Measurements from ENCODE around the gene MYL12A.
A peak's percentile ranks its signal among the peaks of the same experiment; 100 is the strongest.

The MYL12A gene

DNA sequence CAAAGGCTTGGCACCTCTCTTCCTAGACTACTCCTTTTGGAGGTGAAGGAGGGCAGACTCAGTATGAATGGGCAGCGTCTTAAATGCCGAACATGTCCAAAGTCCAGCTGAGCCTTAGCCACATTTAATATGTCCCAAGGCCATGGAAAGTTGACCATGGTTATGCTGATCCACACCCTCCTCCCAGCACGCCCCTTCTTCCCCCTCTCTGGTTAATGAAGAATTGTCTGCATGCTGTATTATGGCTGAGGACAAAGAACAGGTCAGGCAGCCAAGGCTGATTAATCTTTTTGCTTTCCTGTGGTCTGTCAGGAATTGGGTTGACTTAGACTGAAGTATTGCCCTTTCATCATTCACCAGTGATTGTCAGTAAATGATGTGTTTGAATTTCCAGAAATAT is 22.0 kb upstream of the MYL12A start:
- no peak for DNase-seq (ENCODE audit: low read depth)

DNA sequence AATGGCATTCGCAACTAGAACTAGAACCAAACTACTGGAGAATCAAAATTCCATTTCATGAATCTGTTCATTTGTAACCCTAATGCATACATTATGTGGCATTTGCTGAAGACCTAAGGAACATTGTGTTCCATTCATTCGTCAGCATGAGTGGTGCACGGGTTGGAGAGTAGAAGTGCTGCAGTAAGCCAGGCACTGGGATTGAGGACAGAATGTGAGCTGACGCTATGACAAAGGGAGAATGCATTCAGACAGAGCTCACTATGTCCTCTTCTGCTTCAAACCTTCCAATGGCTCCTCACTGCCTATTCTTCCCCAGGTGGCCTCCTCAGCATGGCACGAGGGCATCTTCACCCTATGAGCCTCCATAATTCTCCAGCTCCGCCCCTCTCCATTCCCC is 21.6 kb upstream of the MYL12A start:
- no peak for DNase-seq (ENCODE audit: low read depth)

DNA sequence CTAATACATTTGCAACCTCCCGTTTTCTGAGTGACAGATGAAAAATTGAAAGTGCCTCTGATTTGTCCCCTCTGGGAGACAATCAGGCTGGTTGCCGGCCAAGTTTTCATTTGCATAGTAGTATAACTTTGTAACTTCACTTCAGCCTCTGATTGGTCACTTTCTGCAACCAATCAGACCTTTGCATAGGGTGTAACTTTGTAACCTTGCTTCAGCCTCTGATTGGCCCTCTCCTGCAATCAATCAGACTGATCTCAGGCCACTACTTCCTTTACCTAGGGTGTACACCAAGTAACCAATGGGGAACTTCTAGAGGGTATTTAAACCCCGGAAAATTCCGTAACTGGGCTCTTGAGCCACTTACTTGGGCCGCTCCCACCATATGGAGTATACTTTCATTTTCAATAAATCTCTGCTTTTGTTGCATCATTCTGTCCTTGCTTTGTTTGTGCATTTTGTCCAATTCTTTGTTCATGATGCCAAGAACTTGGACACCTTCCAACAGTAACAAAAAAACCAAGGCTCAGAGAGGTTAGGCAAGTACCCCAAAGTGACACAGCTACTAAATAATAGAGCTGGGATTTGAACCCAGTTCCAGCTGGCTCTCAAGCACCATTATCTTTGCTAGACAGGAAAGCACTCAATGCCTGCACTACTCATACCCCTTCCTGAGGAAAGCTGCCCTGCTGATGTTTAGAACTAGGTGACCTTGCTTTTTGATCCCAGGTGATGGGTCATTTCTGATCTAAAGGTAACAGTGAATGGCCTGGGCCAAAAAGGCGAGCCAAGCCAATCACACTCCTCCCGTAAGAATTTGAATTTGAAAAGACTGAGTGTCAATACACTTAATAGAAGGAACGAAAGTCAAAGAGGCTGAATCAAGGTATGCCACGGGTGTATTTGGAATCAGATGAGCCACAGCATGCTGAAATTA is 16.9 kb upstream of the MYL12A start:
- DNase-seq (ENCODE audit: low read depth): no peak

DNA sequence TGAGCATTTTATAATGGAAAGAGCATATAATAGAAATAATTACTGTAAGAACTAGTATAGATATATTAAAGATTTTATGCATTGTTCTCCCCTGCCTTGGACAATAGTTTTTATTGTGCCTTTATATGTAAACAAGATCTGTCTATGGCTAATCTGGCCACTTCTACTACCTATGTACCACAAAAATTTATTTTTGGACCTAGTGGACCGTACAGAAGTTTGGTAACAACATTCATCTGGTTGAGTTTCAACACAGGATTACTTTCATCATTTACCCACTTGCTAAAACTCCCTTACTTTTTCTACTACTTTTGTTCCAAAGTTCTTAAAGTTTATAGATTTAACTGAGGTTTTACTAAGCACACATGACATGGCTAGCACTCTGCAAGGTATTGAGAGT is 14.6 kb upstream of the MYL12A start:
- no peak for DNase-seq (ENCODE audit: low read depth)

DNA sequence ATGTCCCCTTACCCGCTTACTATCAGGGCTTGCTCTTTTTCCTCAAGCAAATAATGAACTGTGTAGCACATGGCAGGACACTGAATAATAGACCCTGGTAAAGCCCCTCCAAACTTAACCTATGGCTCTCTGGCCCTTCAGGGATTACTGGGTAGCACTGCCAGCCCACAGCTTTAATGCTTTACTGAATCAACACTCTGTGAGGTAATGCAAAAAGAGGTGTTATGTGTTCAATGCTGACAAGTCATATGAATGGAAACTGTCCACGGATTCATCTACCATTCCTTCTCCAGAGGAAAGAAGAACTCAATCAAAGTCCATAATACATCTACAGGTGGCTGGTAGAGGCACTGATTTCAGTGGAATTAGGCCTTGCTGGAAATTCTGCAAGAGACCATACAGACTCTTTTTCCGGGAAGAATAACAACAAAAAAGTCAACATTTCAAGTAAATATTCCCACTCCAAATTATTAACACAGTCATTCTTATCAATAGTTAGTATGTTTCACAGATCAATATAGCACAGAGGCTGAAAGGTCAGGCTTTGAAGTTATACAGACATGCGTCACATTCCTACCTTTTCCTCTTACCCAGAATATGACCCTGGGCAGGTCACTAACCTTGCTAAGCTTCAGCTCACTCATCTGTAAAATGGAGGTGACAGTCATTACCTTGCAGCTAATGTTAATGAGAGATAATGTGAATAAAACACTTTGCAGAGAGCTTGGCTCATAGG is 14.0 kb upstream of the MYL12A start:
- no peak for DNase-seq (ENCODE audit: low read depth)

DNA sequence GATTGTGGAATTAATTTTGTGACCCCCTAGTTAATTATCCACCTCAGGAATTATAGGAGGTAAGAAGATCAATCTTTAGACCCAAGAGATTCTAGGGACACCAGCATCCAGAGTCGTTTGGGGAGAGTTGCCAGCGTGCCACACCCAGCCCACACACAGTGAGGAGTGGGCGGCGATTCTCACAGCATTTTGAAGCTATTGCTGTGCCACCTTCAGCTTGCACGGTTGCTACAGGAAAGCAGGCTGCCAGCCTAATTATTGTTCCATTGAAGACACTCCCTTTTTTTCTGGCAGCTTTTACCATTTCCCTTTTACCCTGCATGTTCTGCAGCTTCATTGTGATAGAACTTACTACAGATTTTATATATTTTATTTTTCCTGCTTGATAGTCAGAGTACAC is 13.1 kb upstream of the MYL12A start:
- DNase-seq (ENCODE audit: low read depth): no peak

DNA sequence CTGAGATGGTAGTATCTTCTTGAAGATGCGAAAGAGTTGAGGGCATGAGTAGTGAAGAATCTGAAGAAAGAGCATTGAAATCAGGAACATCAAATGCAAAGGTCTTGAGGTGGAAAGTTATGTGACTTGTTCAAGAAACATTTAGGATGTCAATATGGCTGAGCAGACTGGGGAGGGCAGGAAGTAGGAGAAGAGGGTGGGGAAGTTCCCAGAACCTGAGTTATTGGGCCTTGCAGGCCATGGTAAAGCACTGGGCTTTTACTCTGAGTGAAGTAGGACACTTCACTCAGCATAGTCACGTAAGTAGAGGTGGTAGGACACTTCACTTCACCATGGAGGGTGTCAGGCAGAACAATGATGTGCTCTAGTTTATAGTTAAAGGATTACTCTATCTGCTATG is 11.8 kb upstream of the MYL12A start:
- no peak for DNase-seq (ENCODE audit: low read depth)

DNA sequence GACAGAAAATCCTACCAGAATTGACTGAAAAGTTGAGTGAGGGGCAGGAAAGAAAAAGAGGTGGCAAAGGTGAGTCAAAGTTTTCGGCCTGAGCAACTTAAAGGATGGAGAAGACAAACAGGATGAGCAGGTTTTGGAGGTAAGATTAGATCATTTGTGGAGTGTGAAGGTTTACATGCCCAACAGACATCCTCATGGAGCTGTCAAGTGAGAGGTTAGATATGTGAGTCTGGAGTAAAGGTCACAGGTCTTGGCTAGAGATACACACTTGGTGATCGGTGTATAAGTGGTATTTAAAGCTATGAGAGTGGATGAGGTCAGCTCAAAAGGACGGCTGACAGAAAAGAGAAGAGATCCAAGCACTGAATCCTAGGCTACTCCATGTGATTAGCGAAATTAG is 11.1 kb upstream of the MYL12A start:
- DNase-seq (ENCODE audit: low read depth): no peak

DNA sequence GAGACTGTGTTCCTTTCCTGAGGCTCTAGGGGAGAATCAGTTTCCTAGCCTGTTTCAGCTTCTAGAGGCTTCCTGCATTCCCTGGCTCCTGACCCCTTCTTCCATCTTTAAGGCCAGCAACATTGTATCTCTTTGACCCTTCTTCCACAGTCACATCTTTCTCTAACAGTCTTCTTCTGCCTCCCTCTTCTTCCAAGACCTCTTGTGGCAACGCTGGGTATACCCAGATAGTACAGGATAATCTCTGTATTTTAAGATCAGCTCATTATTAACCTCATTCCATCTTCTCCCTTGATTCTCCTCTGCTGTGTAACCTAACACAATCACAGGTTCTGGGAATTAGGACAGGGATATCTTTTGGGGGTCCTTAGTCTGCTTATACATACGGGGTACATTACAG is 8.9 kb upstream of the MYL12A start:
- no peak for DNase-seq (ENCODE audit: low read depth)

DNA sequence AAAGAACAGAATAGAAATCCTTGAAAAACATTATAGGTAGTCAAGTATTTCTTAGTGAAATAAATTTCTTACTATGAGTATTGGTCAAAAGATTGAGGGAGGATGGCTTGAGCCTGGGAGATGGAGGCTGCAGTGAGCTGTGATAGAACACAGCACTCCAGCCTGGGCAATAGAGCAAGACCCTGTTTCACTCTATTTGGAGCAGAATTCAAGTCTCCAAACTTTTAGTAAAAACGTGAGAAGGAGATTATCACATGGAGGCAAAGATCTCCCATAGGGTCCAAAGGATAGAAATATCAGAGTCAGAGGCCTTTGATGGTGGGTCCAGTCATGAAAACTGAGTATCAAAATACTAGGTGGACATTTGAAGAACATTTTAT is 2.4 kb upstream of the MYL12A start:
- DNase-seq (ENCODE audit: low read depth): no peak

DNA sequence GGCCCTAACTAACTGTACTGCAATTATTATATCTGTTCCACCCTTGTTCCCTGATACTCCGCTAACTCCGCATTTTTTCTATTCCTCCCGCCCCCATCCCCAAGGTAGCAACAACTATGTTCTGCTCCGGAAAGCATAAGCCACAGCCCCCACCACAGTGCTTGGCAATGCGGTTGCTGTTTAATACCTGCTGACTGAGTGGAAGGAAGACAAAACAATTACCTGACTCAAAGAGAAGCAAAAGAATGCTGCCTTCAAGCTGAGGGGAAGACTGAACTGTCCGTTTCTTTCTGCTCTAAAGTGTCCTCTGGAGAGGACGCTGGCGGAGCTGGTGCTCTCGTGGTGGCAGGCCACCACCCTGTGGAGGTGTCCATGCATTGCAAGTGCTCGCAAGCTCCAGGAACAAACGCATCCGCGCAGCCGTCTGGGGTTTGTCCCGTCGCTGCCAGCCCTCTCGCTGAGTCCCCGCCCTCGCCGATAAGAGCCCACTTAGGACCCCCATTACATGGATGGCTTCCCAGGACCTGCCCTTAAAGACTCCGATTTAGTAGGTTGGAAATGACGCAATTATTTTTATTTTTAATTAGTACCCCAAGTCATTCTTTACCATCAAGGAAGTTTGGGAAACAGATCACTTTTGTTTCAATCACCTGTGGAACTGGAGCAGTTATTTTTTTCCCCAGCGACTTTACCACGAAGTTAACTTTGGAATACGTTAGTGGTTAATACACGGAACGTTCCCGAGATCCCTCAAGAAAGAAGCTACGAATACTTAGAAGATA is 1.6 kb upstream of the MYL12A start:
- peak; percentile 60 for DNase-seq (ENCODE audit: low read depth)

DNA sequence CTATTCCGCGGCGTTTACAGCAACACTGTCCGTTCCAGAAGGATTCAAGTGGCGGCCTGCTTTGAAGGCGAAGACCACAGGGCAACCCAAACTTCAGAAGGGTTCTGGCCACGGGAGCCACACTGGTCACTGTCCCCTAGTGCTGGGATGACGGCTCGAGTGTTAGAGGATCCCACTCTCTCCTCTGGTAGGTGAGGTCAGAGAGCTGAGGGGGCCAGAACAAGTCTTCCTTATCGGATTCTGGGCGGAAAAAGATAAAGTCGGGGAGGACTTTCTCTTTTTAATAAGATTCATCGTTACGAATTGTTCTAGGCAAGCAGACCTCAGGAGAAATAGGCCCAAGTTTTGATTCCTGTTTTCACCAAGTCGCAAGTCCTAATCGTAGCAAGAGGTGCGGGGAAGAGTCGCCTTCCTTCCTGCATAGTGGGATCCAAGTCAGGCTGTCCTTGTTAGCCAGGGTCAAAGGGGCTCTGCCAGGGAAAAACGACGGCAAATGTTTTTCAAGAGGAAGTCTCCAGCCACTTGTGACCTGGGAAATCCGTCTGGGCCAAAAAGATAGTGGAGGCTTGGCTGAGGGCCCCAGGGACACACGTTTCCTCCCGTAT is 864 bp upstream of the MYL12A start:
- DNase-seq (ENCODE audit: low read depth): no peak

DNA sequence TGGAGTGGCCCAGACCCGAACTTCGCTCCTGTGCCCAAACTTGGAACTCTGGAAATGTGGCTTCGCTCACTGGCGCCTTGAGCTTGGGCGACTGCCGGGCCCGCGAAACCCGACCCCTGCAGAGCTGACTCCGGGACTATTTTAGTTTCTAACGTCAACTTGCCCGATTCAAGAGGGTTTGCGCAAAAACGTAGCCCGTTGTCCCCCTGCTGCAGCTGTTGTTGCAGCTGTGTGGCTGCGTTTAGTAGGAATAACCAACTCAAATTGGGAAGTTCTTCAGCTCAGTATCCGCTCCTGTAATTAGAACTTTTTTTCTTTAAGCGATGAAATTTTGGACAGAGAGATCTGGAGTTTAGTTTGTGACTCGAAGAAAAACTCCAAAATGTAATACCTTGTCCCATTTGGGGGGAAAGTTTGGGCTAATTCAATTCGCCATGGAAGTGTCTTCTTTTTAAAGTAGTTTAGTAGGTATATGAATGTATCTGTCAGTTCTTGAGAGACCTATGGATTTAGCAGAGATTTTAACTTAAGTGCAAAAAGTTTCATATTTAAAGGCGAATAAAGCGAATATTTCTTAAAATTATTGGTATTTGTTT is 559 bp downstream of the MYL12A start:
- DNase-seq (ENCODE audit: low read depth): no peak

DNA sequence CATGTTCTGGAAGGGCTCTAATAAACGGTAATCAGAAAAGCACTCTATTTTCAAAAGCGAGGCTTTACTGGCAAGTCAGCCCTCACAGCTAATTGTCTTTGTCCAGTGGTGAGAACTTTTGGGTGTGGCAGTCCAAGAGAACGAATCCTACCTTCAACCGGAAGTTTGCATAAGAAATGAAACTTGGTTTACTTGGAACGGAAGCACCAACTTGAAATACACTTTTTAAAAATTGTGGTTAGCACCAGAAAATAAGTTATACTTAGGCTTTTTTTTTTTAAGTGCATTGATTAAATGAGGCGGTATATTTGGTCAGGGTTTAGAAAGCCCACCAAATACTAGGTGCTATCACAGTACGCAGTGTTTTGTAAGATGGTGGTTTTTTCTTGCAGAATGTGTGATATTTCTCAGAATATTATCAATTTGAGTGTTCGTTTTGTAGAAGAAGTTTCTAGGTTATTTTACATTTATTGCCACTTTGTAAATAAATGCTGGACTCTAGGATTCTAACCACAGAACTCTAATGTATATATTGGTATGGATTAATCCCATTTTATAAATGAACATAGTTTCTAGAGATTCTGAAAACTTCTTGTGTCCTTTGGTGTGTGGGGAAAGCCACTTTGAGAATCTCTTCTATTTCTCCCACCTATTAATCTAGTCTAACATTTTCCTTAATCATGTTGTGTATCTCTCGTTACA is 1.2 kb downstream of the MYL12A start:
- DNase-seq (ENCODE audit: low read depth): no peak

DNA sequence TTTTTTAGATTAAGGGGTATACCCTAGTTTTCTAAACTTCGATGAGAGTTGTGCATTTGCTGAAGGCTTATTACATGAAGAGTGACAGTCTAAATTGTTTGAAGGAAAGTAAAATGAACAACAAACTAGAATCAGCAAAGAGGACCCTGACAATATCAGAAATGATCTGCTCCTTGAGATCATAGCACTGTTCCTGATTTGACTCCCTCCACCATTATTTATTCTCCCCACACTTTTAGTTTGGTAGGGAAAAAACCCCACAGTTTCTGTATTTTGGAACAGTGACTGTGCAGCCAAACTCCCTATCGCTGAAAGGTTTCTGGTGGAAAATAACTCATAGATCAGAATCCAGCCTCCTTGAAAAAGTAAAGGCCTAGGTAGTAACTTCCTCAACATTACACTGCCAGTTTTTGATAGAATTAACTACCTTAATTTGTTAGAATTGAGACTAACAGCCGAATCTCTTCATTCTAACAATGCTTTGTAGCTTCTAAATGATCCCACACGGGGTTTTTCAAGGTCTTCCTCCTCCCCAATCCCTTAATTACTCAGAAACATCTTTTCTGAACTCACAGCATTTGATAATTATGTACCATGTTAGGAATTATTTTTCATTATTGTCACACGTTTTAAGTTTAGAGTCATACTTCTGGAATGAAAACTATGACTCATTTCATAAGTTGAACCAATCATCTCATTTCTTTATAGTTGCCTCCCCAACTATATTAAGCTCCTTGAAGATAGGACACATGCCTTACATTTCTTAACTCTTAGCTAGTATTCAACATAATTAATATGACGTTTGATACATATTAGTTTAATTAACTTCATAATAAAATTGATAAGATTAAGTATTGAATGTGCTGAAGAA is 2.9 kb downstream of the MYL12A start:
- no peak for DNase-seq (ENCODE audit: low read depth)

DNA sequence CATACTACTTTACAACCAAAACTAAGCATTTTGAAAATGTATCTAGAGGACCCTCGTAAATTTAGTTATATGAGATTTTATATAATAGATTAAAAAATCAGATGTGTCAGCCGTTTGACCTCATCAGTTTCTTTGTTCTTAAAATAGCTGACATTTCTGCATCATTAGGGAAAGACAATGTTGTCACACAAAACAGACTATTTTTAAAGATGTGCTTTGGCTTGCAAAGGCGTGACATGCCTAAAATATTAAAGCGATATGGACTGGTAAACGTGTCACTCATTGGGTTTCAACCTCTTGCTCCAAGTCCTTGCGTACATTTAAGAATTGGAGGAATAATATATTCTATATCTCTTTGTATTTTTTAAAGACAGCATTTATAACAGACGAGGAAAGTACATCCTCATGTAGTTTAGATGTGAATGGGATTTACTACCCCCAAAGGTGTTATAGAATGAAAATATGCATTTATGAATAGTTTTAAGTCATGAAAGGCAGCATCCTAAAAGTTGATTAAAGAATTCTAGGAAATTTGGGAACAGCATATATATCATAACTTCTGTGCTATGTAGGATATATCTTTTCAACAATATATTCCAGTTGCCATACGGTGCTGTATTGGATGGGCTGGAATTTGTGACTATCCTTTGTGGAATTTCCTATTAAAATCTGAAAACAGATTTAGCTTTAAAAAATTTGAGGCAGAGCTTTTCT is 3.8 kb downstream of the MYL12A start:
- DNase-seq (ENCODE audit: low read depth): no peak

DNA sequence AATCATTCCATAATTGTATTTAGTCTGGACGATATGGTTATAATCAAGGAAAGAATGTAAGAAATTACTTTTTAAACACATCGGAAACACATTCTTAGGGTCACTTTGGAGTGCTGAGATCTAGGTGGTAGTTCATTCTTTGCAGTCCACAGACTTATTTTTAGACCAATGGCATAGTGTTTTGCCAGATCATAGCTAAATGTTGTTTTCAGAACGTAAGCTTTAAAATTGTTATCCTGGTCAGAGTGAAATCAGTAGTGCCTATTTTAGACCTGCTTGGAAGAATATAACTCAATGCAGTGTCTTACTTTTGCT is 4.3 kb downstream of the MYL12A start:
- no peak for DNase-seq (ENCODE audit: low read depth)

DNA sequence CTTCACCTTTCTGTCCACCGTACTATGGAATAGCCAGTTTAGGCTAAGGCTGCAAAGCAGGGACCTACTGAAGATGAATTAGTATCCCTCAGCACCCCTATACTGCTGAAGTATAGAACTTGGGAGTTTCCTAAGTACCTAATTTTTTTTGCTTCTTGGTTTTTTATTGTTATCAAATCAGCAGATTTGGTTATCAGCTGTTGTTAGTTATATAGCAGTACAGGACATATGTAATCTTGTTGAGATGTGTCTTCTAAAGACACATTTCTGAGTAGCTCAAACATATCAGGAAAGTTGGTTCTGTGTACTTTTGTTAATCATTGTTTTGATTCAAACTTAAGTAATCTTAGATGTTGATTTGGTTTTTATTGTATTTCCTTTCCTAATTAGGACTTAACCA is 5.2 kb downstream of the MYL12A start:
- no peak for DNase-seq (ENCODE audit: low read depth)

DNA sequence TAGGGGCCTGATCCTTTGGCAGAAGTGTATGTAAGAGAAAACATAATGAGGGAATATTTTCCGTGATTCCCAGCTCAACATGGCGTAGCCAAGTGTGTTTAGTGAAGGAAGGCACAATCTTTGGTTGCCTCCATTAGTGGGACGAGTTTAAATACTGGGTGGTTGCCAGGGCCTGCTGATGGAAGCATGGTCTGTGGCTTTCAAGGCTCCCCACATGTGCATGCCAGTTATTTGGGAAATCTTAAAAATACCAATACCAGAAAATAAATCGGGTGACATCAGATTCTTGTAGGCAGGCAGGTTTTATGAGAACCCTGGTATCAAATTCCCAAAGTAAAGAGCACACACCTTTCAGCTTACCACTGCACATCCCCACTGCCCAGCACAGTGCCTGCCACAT is 7.1 kb downstream of the MYL12A start:
- DNase-seq (ENCODE audit: low read depth): no peak

Data from T follicular helper cell (primary cell).